ENCODE results near the gene ASB8.

- TF ChIP-seq CTCF (IDR thresholded peaks at IDR 0.05) (no peak), POLR2A (IDR thresholded peaks at IDR 0.05) (no peak)
These were observed 20.7 kb upstream of the ASB8 start for GRCh38 chr12:48177982-48178381.

Data from heart left ventricle (tissue), 13 donors.